GM12872 (cell line): ENCODE results near the gene TTC3.

ENCODE experiments used
- TF ChIP-seq, protein P1 (sequence below): IDR thresholded peaks from 3 replicates; pipeline ENCODE4 v1.5.1; 2011; ENCODE audit warnings: low read depth, mild to moderate bottlenecking, low read length, moderate library complexity; ENCODE audit not compliant: insufficient read depth

TTC3 gene

DNA sequence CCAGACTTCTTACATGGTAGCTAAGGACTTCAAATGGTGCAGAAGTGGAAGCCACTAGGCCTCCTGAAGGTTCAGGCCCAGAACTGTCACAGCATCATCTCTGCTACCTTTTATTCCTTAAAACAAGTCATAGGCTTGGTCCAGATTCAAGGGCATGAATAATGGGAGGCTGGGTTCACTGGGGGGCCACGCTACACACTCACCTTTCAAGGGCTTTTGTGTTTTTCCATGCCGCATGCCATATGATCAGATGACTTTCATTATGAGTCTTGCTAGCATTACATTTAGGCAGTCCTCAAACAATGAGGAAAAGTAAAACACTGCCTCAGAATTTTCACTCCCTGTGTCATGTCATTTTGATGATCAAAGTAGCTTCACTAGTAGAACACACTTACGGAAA lies 110.7 kb downstream of the TTC3 start:
- TF ChIP-seq, protein P1, sequence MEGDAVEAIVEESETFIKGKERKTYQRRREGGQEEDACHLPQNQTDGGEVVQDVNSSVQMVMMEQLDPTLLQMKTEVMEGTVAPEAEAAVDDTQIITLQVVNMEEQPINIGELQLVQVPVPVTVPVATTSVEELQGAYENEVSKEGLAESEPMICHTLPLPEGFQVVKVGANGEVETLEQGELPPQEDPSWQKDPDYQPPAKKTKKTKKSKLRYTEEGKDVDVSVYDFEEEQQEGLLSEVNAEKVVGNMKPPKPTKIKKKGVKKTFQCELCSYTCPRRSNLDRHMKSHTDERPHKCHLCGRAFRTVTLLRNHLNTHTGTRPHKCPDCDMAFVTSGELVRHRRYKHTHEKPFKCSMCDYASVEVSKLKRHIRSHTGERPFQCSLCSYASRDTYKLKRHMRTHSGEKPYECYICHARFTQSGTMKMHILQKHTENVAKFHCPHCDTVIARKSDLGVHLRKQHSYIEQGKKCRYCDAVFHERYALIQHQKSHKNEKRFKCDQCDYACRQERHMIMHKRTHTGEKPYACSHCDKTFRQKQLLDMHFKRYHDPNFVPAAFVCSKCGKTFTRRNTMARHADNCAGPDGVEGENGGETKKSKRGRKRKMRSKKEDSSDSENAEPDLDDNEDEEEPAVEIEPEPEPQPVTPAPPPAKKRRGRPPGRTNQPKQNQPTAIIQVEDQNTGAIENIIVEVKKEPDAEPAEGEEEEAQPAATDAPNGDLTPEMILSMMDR, result no peak

DNA sequence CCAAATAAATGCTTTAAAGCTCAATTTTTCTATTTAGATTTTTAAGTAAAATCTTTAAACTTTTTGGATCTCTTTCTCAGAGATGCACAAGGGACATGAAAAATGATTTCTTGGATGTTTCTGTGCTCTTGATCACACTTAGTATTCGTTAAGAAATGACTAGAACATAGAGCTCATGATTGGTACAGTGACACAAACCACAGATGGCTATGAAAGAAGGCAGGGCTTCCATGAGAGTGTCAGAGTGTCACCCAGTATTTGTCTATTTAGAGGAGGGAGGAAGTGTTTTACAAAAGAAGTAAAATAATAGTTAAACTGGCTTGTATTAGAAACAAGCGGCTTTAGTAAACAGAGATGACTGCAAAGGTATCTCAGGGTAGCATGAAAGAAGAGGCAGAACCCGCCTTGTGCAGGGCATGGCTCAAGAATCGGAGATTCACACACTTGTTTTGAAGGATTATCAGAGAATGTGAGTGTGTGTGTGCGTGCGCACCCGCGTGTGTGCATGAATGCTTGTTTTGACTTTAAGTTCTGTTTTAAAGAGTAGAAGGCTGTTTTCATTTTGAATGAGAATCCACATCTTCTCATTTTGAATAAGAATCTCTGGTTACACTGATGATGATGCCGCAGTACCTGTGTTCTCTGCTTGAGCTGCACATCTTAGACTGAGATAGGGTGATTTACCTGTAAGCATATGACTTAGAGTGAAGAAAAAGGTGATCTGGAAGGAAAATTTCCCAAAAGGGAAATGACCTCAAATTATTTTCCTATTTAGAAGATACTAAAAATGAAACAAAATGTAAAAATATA lies 111.9 kb downstream of the TTC3 start:
- TF ChIP-seq, protein P1, result no peak

DNA sequence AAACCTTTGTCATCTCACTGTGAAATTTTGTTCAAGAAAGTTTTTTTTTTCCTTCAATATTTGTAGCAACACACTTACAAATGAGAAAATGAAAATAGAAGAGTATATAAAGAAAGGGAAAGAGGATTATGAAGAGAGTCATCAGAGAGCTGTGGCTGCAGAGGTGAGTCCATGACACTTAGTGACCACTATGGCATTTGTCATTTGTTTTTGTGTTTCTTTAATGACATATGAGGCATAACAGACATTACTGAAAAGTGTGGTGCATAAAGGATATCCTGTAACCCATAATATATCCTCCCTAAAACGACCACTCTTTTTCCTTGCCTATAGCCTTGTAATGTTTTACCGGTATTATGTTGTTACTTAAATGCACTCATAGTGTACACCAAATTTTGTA lies 113.9 kb downstream of the TTC3 start:
- TF ChIP-seq, protein P1, result no peak

DNA sequence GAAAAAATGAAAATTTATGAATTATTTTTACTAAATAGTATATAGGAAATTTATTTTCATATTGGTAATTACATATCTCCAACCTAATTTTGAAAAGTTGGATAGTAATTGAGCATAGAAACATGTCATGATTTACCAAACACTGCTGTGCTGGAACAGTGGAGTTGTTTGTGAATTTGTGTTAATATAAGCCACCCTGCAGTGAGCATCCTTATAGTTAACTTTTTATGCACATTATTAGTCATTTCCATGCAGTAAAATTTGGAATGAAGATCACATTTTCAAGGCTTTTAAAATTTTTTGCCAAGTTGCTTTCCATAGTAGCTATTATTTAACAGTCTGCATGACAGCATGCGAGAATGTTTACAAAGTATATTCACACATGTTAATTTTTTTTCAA lies 115.8 kb downstream of the TTC3 start:
- TF ChIP-seq, protein P1, result no peak

DNA sequence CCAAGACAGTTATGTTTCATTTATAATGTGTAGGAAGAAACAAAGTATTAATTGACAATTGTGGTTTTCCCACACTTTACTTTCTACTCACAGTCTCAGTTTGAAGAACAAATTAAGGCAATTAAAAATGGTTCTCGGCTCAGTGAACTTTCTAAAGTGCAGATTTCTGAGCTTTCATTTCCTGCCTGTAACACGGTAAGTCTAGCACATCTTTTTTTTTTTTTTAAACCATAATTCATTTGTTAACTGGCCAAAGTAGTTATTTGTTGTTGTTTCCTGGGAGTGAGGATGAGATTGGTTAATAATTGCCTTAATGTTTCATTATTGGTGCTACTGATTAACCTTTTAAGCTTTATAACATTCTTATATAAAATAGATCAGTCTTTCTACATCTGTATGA lies 119.0 kb downstream of the TTC3 start:
- TF ChIP-seq, protein P1, result no peak

DNA sequence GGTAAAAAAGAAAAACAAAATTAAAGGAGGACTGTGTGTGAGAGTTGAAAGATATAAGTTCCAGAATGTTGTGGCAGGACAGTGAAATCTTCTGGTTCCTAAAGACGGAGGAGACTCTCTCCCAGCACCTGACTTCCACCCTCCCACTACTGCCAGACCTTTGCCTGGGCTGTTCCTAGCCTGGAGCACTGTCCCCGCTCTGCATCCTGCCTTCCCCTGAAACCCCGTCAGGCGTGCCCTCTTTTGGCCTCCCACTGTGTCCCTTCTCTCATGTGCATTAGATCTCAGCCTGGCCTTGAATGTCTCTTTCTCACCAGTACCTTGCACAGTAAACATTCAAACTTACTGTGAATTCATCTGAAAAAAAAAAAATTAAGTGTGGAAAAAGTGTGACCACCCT lies 120.0 kb downstream of the TTC3 start:
- TF ChIP-seq, protein P1, result no peak

DNA sequence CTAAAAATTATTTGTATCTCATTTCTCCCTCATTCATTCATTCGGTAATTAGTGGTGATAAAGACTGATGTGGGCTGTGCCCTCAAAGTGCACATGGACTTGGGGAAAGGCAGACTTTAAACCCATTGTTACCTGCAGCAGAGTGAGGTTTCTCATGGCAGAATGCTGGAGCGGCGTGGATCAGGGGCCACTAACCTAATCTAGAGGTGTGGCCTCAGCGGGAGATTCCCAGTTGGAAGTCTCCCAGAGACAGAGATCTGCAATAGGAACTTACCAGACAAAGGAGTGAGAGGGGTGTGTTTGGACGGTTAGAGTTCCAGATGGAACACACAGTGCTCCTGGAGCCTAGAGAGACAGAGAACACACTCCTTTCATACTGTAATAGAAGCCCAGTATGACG lies 120.6 kb downstream of the TTC3 start:
- TF ChIP-seq, protein P1, result no peak

DNA sequence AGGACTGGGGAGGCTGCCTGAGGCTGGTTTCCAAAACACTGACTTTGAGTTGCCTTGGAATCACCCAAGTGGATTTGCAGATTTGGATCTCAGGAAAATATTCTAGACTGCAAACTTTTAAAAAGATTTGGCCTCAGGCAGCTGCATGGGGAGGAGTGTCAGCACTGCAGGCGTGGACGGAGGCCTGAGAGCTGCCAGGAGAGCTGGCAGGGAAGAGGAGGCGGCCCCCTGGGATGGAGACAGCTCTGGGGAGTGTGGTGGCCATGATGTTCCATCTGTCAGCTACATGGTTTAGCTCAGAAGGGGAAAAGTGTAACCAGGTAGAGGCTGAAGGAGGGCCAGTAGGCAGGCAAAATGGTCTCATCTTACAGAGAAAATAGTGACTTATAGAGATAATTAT lies 122.0 kb downstream of the TTC3 start:
- TF ChIP-seq, protein P1, result no peak
